HG02763 (cell line): ENCODE measurements around the gene ZNF436.
A peak's percentile ranks its signal among the peaks of the same experiment; 100 is the strongest.
"Not testable (repeated sequence)": the region's sequence is repeated elsewhere in the genome, so short reads cannot be mapped to it uniquely, and the experiment has no call there.

Experiments used
- ATAC-seq: cut with Tn5 transposase; IDR thresholded peaks from one replicate; pipeline ENCODE4 v1.9.1; 2021; ENCODE audit warnings: mild to moderate bottlenecking, moderate library complexity; ENCODE audit not compliant: unreplicated experiment

Gene ZNF436

DNA sequence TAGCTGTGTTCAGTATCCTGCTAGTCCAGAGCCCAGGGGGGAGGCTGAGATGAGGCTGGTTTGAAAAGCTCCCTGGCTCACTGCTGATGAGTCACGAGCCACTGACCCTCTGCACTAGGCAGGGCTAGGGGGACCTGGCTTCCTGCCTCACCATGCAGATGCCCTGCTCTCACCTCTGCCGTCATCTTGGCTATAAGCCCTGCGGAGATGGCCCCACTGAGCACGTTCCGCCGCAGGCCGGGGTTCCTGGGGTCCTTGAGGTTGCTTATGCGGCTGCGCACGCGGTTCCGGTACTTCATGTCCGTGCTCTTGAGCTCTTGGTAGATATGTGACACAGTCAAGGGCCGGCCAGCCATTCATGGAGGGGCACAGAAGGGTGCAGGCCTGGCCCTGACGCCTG is 24.1 kb upstream of the ZNF436 start:
- no peak for ATAC-seq

DNA sequence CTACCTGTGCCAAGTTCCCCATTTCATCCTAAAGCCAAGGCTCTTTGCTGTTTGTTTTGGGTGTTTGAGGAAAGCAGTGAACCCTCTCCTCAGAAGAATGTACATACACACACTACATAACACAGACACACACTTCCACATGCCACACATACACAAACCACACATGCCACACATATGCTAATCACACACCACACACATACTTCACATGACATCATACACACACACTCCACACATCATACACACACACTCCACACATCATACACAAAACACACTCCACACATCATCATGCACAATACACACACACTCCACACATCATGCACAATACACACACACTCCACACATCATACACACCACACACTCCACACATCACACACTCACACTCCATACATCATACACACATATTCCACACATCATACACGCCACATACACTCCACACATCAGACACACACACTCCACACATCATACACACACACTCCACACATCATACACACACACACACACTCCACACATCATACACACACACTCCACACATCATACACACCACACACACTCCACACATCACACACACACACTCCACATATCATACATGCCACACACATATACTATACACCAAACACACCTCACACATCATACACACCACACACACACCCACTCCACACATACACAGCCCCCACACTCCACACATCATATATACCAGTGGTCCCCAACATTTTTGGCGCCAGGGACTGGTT is 22.7 kb upstream of the ZNF436 start:
- ATAC-seq: no peak

DNA sequence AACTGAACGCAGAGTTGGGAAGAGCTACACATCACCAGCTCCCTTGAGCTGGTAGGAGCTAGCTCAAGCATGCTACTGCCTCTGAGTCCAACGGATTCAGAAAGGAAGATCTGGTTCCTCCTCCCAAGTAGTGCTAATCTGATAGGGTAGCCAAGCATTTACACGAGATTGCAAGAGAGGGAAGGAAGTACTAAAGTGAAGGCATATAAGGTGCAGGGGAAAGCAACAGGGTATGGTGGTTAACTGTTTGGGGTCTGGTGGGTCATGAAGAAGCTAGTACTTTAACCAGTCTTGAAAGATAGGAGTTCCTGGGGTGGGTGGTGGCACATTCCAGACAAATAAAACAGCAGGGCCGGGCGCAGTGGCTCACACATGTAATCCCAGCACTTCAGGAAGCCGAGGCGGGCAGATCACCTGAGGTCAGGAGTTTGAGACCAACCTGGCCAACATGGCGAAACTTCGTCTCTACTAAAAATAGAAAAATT is 20.2 kb upstream of the ZNF436 start:
- ATAC-seq: no peak

DNA sequence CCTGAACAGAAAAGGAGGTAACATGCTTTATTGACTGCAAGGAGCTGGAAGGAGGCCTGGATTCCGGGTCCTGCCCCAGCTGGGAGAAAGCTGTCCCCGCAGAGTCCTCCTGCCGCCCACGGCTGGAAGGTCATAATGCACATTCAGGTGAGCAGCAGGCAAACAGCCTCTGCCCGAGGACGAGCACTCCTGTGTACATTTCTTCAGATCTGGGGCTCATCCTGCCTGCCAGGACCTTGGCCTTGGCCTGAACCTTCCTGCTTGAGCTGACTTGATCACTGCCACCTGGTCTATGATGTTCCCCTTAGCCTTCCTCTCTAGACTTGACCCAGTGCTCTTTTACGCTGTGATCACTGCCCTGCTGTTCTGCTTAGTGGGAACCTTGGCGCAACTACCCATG is 17.9 kb upstream of the ZNF436 start:
- ATAC-seq: no peak

DNA sequence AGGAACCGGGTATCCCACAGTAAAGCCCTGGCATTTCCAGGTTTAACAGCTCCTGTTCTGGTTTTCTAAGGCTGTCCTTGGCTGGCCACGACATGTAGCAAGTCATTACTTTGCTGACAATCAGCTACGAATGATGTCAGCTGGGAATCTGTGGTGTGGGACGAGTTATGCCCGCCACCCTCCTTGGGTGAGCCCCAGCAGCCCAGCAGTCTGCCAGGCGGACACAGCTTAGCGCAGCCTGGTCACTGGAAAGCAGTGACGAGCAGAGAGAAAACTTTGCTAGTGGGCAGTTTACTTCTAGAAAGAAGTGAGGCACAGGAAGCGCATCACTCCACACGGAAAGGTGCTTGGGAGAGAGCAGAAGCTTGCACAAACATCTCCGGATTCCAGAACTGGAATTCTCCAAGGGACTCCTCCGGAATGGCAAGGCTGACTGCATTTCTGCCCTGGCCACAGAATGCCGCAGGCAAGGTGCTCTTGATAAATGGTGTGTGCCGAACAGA is 15.5 kb upstream of the ZNF436 start:
- ATAC-seq: no peak

DNA sequence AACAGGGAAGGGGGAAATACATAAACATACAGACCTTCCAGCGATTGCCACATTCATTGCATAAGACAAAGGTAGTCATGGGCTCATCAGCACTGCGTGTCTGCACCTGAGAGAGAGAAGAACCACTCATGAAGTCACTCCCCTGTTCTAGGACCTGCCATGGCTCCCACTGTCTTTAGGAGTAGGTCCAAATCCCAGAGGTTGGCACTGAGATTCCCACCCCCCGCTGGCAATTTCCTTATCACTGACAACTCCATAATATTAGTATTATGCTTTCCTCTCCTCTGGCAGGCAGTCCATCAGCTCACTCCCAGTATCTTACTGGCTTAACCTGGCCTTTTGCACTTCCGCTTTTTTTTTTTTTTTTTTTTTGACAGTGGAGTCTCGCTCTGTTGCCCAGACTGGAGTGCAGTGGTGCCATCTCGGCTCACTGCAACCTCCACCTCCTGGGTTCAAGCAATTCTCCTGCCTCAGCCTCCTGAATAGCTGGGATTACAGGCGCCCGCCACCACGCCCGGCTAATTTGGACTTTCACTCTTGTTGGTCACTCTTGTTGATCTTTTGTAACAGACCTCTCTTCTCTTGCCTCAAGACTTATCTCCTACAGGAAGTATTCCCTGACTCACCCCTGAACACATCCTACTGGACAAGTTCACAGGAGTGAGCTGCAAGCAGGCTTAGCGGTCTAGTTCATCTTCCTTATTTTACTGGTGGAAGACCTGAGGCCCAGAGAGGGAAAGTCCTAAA is 14.8 kb upstream of the ZNF436 start:
- no peak for ATAC-seq

DNA sequence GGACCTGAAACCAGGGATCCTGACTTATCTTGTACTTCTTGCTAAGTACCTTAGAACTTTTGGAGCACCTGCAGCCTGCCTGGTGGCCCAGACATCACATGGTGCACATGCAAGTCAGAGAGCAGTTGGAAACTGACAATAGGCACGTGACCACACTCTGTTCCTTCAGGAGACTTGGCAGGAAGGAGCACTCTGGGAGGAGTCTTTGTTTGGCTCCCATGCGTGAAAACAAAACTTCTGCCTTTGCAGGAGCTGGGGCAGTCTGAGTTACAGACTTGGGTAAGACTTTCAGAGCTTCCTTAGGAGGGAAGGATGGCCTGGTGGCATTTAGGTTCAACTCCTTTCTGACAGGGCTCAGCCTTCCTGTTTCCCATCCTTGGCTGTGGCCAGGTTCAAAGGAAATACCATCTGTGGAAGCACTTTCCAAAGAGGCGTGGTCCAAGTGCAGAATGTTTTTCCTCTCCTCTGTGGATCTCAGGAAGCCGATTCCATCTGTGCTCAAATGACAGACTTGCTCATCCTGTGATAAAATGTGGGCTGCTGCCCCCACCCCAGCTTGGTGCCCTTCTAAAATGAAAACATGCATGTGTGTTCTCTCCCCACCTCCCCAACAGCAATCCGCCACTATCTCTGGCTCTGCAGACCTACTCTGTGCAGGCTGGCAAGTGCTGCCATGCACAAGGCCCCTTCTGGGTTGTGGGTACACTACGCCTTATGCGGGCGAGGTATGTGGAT is 14.1 kb upstream of the ZNF436 start:
- ATAC-seq: no peak

DNA sequence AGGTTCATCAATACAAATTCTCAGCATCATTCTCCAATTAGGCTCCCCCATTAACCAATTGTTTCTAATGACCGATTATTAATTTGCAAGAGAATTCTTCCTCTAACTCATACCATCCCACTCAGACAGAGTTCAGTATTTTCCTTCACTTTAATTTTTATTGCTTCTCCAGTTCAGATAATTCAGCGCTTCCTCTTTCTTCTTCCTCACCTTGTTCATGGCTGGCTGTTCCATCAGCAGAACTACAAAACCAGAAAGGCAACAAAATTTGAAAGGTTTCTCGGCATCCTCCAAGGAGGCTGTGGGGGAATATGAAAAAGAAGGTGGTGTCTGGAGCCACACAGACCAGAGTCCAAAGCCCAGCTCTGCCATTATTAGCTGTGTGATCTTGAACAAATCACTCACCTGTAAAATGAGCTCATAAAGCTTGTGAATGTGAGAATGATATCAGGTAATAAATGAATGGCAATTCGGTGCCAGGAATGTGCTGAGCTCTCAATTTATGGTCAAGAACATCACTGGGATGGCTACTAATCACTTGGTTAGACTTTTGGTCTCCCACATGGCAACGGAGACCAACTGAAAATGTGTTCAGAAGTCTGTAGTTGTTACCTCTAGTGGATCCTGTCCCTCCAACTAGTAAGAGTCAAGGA is 11.7 kb upstream of the ZNF436 start:
- ATAC-seq: no peak

DNA sequence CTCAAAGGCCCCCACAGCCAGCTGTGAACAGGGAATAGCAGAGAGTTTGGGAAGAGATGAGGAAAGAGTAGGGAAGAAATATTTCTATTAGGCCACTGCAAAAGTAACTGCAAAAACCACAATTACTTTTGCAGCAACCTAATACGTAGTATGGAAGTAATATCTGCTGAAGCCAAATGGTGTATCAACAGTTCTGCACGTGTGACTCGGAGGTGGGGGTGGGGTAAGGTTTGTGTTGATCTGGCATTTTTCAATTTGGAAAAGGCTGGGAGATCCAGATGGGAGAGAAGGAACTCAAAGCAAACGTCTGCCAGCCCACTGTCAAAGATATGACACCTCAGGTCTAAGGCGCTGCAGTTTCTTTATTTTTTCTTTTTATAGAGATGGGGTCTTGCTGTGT is 11.1 kb upstream of the ZNF436 start:
- no peak for ATAC-seq

DNA sequence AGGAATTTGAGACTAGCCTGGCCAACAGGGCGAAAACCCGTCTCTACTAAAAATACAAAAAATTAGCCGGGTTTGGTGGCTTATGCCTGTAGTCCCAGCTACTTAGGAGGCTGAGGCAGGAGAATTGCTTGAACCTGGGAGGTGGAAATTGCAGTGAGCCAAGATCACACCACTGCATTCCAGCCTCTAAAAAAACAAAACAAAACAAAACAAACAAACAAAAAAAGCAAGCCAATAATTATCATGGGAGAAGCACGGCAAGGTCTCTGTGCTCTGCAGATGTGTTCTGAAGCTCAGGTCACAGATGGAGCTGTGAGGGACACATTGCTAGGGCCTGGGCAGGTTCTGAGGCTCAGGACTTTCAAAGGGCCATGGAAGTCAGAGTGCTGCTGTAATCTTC is 10.6 kb upstream of the ZNF436 start:
- not testable (repeated sequence) for ATAC-seq

DNA sequence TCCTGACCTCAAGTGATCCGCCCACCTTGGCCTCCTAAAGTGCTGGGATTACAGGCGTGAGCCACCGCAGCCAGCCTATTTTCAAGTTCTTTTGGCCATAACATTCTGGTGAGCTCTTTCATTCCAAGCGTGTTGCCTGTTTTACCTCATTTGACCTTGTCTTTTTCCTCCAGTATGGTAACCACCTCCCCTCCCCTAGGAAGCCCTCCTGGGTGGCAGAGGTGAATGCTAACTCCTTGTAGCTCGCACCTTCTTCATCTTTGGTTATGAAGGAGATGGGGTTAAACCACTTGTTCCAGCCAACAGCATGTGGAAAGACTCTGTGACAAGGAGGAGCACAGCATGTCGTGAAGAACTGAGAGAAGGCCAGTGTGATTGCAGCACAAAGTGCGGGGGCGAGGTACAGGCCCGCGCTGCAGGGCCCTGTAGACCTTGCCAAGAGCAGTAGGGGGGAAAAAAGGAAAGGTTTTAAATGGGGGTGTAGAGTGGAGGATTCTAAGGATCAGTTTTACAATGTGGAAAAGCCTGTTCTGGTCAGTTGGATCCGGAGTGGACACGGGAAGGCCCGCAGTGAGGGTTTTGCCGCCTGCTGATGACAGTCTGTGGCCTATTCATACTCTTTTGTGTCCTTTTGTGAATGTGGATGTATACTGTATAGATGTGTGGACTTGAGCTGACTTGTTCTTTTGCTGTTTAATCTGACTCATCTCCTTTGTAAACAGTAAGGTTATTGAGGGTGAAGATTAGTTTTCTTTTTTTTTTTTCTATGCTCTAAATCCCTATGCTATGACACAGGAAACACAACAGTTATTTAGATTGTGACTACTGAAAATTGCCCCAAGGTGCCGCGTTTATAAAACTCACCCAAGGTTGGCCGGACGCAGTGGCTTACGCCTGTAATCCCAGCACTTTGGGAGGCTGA is 7.5 kb upstream of the ZNF436 start:
- ATAC-seq: no peak

DNA sequence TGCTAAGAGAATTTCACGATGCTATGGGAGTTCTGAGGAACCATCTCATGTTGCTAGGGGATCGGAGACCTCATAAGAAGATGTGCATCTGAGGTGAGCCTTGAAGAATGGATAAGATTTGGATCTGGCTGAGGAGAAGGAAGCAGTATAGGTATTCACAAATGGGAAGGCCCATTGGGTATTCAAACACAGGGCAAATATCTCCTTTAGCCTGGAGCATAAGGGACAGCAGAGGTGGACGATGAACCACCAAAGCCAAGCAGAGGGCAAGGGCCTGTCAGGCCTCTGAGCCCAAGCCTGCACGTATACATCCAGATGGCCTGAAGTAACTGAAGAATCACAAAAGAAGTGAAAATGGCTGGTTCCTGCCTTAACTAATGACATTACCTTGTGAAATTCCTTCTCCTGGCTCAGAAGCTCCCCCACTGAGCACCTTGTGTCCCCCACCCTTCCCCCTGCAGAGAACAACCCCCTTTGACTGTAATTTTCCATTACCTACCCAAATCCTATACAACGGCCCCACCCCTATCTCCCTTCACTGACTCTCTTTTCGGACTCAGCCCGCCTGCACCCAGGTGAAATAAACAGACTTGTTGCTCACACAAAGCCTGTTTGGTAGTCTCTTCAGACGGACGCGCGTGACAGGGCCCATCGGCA is 4.6 kb upstream of the ZNF436 start:
- ATAC-seq: not testable (repeated sequence)

DNA sequence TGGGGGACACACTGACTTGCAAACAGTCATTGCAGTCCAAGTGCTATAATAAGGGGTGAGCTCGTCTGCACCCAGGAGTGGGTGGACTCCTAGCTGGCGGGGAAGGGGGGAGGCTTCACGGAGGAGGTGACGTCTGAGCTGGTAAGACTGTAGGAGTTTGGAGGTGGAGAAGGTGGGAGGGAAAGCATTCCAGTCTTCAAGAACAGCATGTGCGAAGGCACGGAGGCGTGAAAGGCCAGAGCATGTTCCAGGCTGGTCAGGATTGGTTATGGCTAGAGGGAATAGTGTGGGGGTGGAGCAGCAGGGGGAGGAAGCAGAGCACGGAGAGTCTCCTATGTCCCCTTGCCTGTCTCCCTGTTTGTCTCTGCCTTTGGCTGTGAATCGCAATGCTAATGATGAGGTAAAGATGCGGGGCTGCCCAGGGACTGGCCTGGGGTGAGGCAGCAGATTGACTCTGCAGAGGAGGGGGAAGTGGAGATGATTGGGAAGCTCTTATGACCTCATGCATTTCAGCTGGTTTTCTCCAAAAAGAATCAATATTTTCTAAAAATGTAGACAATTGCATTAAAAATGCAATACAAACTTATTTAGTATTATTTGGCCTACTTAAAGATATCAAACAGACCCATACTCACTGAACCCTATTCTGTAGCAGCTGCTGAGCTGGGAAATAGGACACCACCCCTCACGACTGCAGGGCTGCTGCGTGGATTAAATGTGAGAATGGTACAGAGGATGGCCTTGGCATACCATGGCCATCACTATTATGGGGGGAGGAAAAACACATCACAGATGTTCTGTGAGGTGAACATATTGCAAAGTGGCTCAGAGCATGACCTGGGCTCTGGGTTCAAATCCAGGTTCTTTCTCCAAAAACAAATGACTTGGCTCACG is 2.6 kb upstream of the ZNF436 start:
- ATAC-seq: no peak

DNA sequence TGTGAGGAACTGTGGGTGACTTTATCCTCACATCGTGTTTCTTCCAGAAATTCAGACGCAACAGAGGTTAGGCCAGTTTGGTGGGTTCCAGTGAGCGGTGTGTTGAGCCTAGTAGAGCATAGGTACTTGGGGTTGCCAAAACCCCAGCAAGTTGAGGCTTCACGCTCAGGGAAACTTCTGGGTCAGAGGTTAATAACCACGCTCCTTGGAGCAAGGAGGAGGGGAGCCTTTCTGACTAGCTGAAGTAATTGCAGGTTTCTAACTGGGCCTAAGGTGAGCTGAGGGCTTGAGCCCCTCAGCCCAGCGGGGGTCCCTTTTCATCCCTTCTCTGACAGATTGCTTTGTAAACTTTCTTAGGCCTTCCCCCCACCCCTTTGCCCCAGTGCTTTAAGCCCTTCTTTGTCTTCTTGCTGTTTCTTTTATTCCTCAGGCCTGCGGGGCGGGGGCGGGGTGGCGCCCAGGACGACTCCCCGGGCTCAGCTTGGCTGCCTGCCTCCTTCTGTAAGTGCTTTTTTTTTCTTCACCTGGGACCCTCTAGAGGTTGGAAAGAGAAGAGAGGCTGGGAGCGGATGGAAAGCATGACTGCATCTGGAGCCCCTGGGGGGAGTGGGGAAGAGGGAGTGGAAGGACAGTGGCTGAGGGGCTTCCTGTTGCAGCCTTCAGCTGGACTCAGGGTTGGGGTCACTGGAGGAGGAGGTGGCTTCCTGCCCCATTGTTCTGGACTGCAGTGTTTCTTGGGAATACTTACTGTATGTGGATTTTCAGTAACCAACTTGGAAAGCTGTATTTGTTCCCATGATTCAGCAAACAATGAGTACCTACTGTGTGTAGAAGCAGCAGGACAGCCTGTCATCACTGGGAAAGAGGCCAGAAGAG is 1.3 kb upstream of the ZNF436 start:
- no peak for ATAC-seq

DNA sequence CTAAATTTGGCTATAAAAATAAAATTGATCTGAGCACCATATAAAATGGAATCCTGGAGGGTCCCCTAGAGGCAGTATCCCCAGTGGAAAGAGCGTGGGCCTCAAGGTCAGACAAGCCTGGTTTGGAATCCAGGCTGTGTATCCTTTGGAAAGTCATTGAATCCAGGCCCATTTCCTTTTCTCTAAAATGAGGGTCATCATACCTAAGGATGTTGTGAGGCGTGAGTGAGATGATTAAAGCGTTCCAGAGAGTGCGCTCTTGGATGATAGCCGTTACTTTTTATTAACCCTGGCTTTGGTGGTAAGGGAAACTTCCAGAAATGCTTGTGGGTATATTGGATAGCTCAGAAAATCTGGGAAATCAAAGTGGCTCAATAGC is 683 bp upstream of the ZNF436 start:
- no peak for ATAC-seq

DNA sequence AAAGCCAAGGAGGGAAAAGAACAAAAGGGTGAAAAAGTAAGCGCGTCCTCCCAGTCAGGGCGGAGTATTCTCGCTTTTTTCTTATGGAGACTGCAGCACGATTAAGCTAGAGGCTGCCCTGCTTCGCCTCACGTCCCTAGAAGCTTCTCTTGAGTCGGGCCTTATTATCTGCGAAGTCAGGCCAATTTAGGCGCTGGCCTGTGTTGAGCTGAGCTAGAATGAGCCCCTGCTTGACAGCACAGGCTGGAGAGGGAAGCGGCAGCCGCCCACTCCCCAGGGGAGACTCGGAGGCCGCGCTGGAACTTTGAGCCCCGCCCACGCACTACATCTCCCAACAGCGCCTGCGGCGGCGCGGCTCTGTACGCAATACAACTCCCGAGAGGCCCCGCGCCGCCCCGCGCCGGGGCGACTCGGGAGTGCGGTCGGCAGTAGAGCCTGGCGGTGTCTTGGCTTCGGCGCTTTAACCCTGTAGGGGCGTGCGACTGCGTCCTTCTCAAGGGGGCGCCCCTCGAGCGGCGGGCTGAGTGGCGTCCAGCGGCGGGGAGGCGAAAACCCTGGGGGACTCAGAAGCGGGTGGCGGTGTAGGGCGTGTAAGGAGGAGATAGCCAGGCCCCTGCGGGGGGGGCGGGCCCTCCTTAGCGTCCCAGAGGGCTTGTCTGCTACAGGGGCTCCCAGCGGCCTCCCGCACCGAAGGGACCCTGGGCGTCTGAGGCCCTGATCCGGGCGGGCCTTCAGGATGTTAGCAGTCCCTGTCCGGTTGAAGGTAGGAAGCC is 888 bp downstream of the ZNF436 start:
- peak; percentile 59 for ATAC-seq
